H9 (cell line): ENCODE data around the gene PXK. TPM values are rescaled to one million over a fixed set of nuclear protein-coding genes. Genes with fewer than 3 reads are reported as not detected.

Source experiments
- DNase-seq: peaks from one replicate; pipeline ENCODE4 v3.0.0-alpha.2; 2017
- H2AFZ ChIP-seq: one replicate; pipeline ENCODE4 v1.6.1; 2013; ENCODE audit warnings: mild to moderate bottlenecking, low read length, control low read depth, moderate library complexity
- H2AK5ac ChIP-seq: 2 replicates; pipeline ENCODE4 v1.6.1; 2013; ENCODE audit warnings: low read length, control low read depth, mixed read lengths; ENCODE audit not compliant: insufficient read length
- H2BK120ac ChIP-seq: one replicate; pipeline ENCODE4 v1.6.1; 2013; ENCODE audit warnings: low read depth, mild to moderate bottlenecking, low read length, control low read depth, inconsistent platforms; ENCODE audit not compliant: poor library complexity, severe bottlenecking
- H2BK12ac ChIP-seq: 2 replicates; pipeline ENCODE4 v1.6.1; 2013; ENCODE audit warnings: low read length, control low read depth, mixed read lengths, low read depth; ENCODE audit not compliant: insufficient read length
- H2BK15ac ChIP-seq: 2 replicates; pipeline ENCODE4 v1.6.1; 2013; ENCODE audit warnings: low read depth, low read length, control low read depth
- H2BK20ac ChIP-seq: one replicate; pipeline ENCODE4 v1.6.1; 2013; ENCODE audit warnings: low read depth, mild to moderate bottlenecking, low read length, control low read depth, inconsistent platforms; ENCODE audit not compliant: poor library complexity, severe bottlenecking
- H2BK5ac ChIP-seq: 2 replicates; pipeline ENCODE4 v1.6.1; 2013; ENCODE audit warnings: low read length, control low read depth, mixed read lengths; ENCODE audit not compliant: insufficient read length
- H3K14ac ChIP-seq: 2 replicates; pipeline ENCODE4 v1.6.1; 2013; ENCODE audit warnings: low read length, control low read depth; ENCODE audit not compliant: insufficient read depth
- H3K18ac ChIP-seq: 2 replicates; pipeline ENCODE4 v1.6.1; 2013; ENCODE audit warnings: low read depth, mild to moderate bottlenecking, mixed read lengths, low read length, control low read depth; ENCODE audit not compliant: insufficient read length
- H3K23ac ChIP-seq: 2 replicates; pipeline ENCODE4 v1.6.1; 2013; ENCODE audit warnings: low read length, control low read depth, mixed read lengths, low read depth; ENCODE audit not compliant: insufficient read length
- H3K23me2 ChIP-seq: 2 replicates; pipeline ENCODE4 v1.6.1; 2013; ENCODE audit warnings: low read depth, mild to moderate bottlenecking, mixed read lengths, low read length, control low read depth; ENCODE audit not compliant: insufficient read length, poor library complexity, severe bottlenecking
- H3K27ac ChIP-seq: 2 replicates; pipeline ENCODE4 v1.5.1; 2013; ENCODE audit warnings: low read length, control low read depth, mixed read lengths, low read depth; ENCODE audit not compliant: insufficient read length
- H3K27me3 ChIP-seq: 2 replicates; pipeline ENCODE4 v1.6.1; 2013; ENCODE audit warnings: low read length, control low read depth, inconsistent platforms; ENCODE audit not compliant: insufficient read depth
- H3K4ac ChIP-seq: 2 replicates; pipeline ENCODE4 v1.6.1; 2013; ENCODE audit warnings: low read depth, mild to moderate bottlenecking, control low read depth, inconsistent platforms, low read length, moderate library complexity
- H3K4me1 ChIP-seq: 2 replicates; pipeline ENCODE4 v1.6.1; 2013; ENCODE audit warnings: low read length, control low read depth, inconsistent platforms; ENCODE audit not compliant: insufficient read depth
- H3K4me2 ChIP-seq: 2 replicates; pipeline ENCODE4 v1.6.1; 2013; ENCODE audit warnings: low read length, control low read depth, mixed read lengths; ENCODE audit not compliant: insufficient read length, insufficient read depth
- H3K56ac ChIP-seq: 2 replicates; pipeline ENCODE4 v1.6.1; 2013; ENCODE audit warnings: low read depth, mild to moderate bottlenecking, mixed read lengths, low read length, control low read depth; ENCODE audit not compliant: insufficient read length
- H3K79me1 ChIP-seq: 2 replicates; pipeline ENCODE4 v1.6.1; 2013; ENCODE audit warnings: low read depth, mild to moderate bottlenecking, moderate library complexity, low read length, control low read depth, inconsistent platforms; ENCODE audit not compliant: insufficient read depth, poor library complexity, severe bottlenecking
- H3K79me2 ChIP-seq: 2 replicates; pipeline ENCODE4 v1.6.1; 2013; ENCODE audit warnings: low read length, control low read depth, inconsistent platforms; ENCODE audit not compliant: insufficient read depth
- H3K9ac ChIP-seq: 2 replicates; pipeline ENCODE4 v1.6.1; 2013; ENCODE audit warnings: low read length, control low read depth, mixed read lengths; ENCODE audit not compliant: insufficient read length; ENCODE audit errors: extremely low read depth
- H3K9me3 ChIP-seq: one replicate; pipeline ENCODE4 v1.6.1; 2013; ENCODE audit warnings: low read depth, low read length, inconsistent platforms; ENCODE audit not compliant: control insufficient read depth
- H3T11ph ChIP-seq: one replicate; pipeline ENCODE4 v1.6.1; 2013; ENCODE audit warnings: mild to moderate bottlenecking, low read length, control low read depth, inconsistent platforms
- H4K20me1 ChIP-seq: one replicate; pipeline ENCODE4 v1.6.1; 2013; ENCODE audit not compliant: control insufficient read depth, insufficient read length, insufficient read depth
- H4K5ac ChIP-seq: 2 replicates; pipeline ENCODE4 v1.6.1; 2013; ENCODE audit warnings: low read depth, mild to moderate bottlenecking, mixed read lengths, low read length, control low read depth; ENCODE audit not compliant: insufficient read length
- H4K8ac ChIP-seq: replicated peaks from 2 replicates; pipeline ENCODE4 v1.6.1; 2013; ENCODE audit warnings: low read length, control low read depth, mixed read lengths, low read depth; ENCODE audit not compliant: insufficient read length
- H4K91ac ChIP-seq: 2 replicates; pipeline ENCODE4 v1.6.1; 2013; ENCODE audit warnings: low read depth, mild to moderate bottlenecking, moderate library complexity, mixed read lengths, low read length, control low read depth; ENCODE audit not compliant: insufficient read length
- H3K27ac Mint-ChIP-seq, 3 experiments: 2 replicates in 2 of 3; 3 replicates in 1 of 3; pipeline ENCODE4 v1.8.0; 2020 to 2021; ENCODE audit warnings: mixed read lengths in 3 of 3, mild to moderate bottlenecking in 1 of 3, moderate library complexity in 1 of 3
- H3K27me3 Mint-ChIP-seq: 2 replicates; pipeline ENCODE4 v1.8.0; 2021; ENCODE audit warnings: low read depth, mild to moderate bottlenecking, moderate library complexity, mixed read lengths
- H3K36me3 Mint-ChIP-seq, 3 experiments: 2 replicates in 2 of 3; 3 replicates in 1 of 3; pipeline ENCODE4 v1.8.0; 2020 to 2021; ENCODE audit warnings: low read depth in 3 of 3, mixed read lengths in 3 of 3; ENCODE audit not compliant: insufficient read depth in 1 of 3
- H3K4me1 Mint-ChIP-seq, 2 experiments: 2 replicates each; pipeline ENCODE4 v1.8.0; 2020; ENCODE audit warnings: mixed read lengths in 2 of 2
- H3K4me3 Mint-ChIP-seq, 2 experiments: 2 replicates in 1 of 2; 3 replicates in 1 of 2; pipeline ENCODE4 v1.8.0; 2020 to 2021; ENCODE audit warnings: mild to moderate bottlenecking in 2 of 2, mixed read lengths in 2 of 2, moderate library complexity in 1 of 2
- H3K9me3 Mint-ChIP-seq, 2 experiments: 2 replicates in 1 of 2; 3 replicates in 1 of 2; pipeline ENCODE4 v1.8.0; 2020; ENCODE audit warnings: mild to moderate bottlenecking in 2 of 2, mixed read lengths in 2 of 2, moderate library complexity in 1 of 2
- CTCF ChIP-seq: fragments of 200-600 bp; sonication (generic); conservative IDR thresholded peaks from 3 replicates; pipeline ENCODE4 v1.8.0; 2021; ENCODE audit warnings: antibody characterized with exemption, mild to moderate bottlenecking
- WGBS: extraction: QIAGEN DNeasy Blood & Tissue Kit; methylation state at CpG from one replicate; pipeline ENCODE4 v1.1.7; 2013; ENCODE audit warnings: missing lambda C conversion rate, low lambda C conversion rate, mixed read lengths; ENCODE audit not compliant: insufficient read length; ENCODE audit errors: extremely low coverage; 5-methylcytosine and 5-hydroxymethylcytosine counted together
- total RNA-seq: library from RNA; stranded (reverse); gene quantifications from 2 replicates; pipeline ENCODE4 v1.2.1, GENCODE V29; 2021

Gene PXK
- total RNA-seq, 1 experiment from 2014 or later = 3.3 TPM

GRCh38 chr3:58369876-58370275 lies 37.2 kb downstream of the PXK start:
- peaks cover 13 to 16% of the 10 kb centered on the region in 2 experiments for H3K4me1 Mint-ChIP-seq
- Histone ChIP-seq H2BK20ac (no peak overlapping the region), H3T11ph (no peak overlapping the region), H3K9me3 (no peaks in the 10 kb centered on the region), H3K18ac (no peak overlapping the region), H3K4ac (no peak overlapping the region), H2AFZ (no peak overlapping the region), H2BK15ac (no peak overlapping the region), H3K27ac (no peak overlapping the region), H3K79me2 (no peaks in the 10 kb centered on the region), H2BK5ac (no peak overlapping the region), H3K56ac (no peak overlapping the region), H3K14ac (no peak overlapping the region), H4K91ac (no peak overlapping the region), H3K4me2 (no peak overlapping the region), H3K9ac (no peak overlapping the region), H3K79me1 (no peaks in the 10 kb centered on the region), H3K23ac (no peak overlapping the region), H4K8ac (no peak overlapping the region), H3K27me3 (no peaks in the 10 kb centered on the region), H2AK5ac (no peak overlapping the region), H4K20me1 (no peaks in the 10 kb centered on the region), H4K5ac (no peak overlapping the region), H3K4me1 (no peaks in the 10 kb centered on the region), H3K23me2 (no peaks in the 10 kb centered on the region), H2BK12ac (no peak overlapping the region), H2BK120ac (no peak overlapping the region)
- no peak for DNase-seq
- no peak overlapping the region; a peak in 1 of 7 replicates for H3K27ac Mint-ChIP-seq
- no peak overlapping the region for H3K4me3 Mint-ChIP-seq
- no CpG with 5 or more reads among the region's 3 CpGs for WGBS
- no peaks in the 10 kb centered on the region; a peak in 2 of 7 replicates for H3K36me3 Mint-ChIP-seq
- TF ChIP-seq CTCF = no peak
- no peaks in the 10 kb centered on the region for H3K9me3 Mint-ChIP-seq
- H3K27me3 Mint-ChIP-seq = no peaks in the 10 kb centered on the region
